Progenitor cell of endocrine pancreas (in vitro differentiated cells): ENCODE results near the gene TSPO2. TPM values are rescaled to one million over a fixed set of nuclear protein-coding genes. Genes with fewer than 3 reads are reported as not detected.

Experiments
- DNase-seq: peaks from one replicate; pipeline ENCODE4 v3.0.0; 2021; ENCODE audit warnings: low spot score; ENCODE audit not compliant: unreplicated experiment
- H3K27ac Mint-ChIP-seq: 2 replicates; pipeline ENCODE4 v1.8.0; 2021; ENCODE audit warnings: mild to moderate bottlenecking, moderate library complexity, mixed read lengths
- H3K27me3 Mint-ChIP-seq: 2 replicates; pipeline ENCODE4 v1.8.0; 2021; ENCODE audit warnings: mixed read lengths
- H3K36me3 Mint-ChIP-seq: 2 replicates; pipeline ENCODE4 v1.8.0; 2022; ENCODE audit warnings: mixed read lengths; ENCODE audit not compliant: insufficient read depth
- H3K4me1 Mint-ChIP-seq: 2 replicates; pipeline ENCODE4 v1.8.0; 2021; ENCODE audit warnings: low read depth, mixed read lengths
- H3K4me3 Mint-ChIP-seq: 2 replicates; pipeline ENCODE4 v1.8.0; 2021; ENCODE audit warnings: low read depth, mild to moderate bottlenecking, moderate library complexity, mixed read lengths
- H3K9me3 Mint-ChIP-seq: 2 replicates; pipeline ENCODE4 v1.8.0; 2021; ENCODE audit warnings: low read depth, mixed read lengths
- total RNA-seq: library from RNA; stranded (reverse); gene quantifications from 2 replicates; pipeline ENCODE4 v1.2.1, GENCODE V29; 2021
- TF ChIP-seq, protein P1 (sequence below): fragments of 200-600 bp; sonication (generic); IDR thresholded peaks from one replicate; pipeline ENCODE4 v1.5.0; 2021; ENCODE audit warnings: antibody characterized with exemption, mild to moderate bottlenecking; ENCODE audit not compliant: unreplicated experiment

TSPO2 gene
- total RNA-seq, 1 donor from 2014 or later, result not detected

DNA sequence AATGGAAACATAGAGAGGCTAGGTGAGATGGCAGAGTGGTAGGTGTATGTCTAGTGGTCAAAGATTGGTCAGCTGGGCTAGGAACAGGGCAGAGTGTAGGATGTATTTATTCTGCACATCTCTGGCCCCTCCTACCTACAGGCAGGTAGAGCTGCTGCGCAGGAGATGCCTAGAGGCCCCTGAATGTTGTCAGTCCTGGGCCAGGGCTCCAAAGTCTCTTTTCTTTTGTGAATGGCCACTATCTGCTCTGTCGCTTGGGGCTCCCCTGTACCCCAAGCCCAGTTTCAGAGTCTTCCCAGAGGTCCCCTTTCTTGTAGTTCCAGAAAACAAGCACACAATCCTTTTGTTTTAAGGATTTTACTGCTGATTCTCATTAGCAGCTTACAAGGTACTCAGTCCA, 5.0 kb downstream of the TSPO2 start:
- peaks cover 57% of the 10 kb centered on the region for H3K4me1 Mint-ChIP-seq
- DNase-seq, result no peak
- no peaks in the 10 kb centered on the region for H3K9me3 Mint-ChIP-seq
- TF ChIP-seq, protein P1, sequence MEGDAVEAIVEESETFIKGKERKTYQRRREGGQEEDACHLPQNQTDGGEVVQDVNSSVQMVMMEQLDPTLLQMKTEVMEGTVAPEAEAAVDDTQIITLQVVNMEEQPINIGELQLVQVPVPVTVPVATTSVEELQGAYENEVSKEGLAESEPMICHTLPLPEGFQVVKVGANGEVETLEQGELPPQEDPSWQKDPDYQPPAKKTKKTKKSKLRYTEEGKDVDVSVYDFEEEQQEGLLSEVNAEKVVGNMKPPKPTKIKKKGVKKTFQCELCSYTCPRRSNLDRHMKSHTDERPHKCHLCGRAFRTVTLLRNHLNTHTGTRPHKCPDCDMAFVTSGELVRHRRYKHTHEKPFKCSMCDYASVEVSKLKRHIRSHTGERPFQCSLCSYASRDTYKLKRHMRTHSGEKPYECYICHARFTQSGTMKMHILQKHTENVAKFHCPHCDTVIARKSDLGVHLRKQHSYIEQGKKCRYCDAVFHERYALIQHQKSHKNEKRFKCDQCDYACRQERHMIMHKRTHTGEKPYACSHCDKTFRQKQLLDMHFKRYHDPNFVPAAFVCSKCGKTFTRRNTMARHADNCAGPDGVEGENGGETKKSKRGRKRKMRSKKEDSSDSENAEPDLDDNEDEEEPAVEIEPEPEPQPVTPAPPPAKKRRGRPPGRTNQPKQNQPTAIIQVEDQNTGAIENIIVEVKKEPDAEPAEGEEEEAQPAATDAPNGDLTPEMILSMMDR, result no peak
- H3K36me3 Mint-ChIP-seq, result no peaks in the 10 kb centered on the region
- no peak overlapping the region for H3K27ac Mint-ChIP-seq
- no peak overlapping the region for H3K4me3 Mint-ChIP-seq
- no peaks in the 10 kb centered on the region for H3K27me3 Mint-ChIP-seq

DNA sequence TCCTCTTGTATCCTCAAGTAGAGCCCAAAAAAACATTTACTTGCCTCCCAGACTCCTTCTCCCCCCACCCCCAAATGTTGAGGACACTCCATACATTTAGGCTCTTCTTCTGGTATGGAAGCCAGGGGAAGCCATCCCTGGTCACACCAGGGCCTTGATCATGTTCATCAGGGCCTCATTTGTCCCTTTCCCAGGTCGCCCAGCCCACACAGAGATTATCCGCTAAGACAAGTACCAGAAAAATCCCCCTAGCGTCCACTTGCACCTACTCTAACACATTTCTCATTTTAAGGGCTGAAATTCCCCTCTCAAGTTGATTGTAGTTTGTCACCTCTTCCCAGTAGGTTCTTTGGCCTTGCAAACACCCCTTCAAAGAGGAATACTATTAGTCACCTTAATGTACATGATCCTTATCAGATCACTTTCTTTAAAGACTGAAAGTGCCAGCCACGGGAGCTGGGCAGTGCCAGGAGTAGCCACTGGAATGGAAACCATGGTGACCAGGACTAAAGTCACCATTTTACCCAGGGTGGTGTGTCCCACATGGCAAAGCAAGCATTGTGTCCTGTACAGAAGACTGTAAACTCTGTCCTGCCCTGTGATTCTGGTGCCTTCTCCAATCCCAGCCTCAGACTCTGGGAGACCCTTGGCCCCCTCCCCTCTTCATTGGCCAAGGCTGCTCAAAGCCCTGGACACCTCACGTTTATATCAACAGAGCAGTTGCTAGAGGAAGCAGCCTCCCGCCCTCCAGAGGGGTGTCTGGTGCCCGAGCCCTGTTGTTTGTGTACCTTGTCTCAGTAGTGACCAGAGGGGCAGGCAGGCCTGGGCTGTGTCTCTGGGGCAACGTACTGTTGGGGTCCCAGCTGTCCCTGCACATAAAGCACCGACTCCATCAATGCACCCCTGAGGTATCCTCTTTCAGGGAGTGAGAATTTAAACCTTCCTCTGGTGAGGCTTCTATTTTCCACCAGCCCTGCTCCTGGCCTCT, 5.8 kb downstream of the TSPO2 start:
- no peak for DNase-seq
- H3K27ac Mint-ChIP-seq, result peak overlapping the region; percentile 31
- H3K36me3 Mint-ChIP-seq, result no peaks in the 10 kb centered on the region
- TF ChIP-seq, protein P1, result no peak
- peaks cover 62% of the 10 kb centered on the region for H3K4me1 Mint-ChIP-seq
- H3K4me3 Mint-ChIP-seq, result no peak overlapping the region
- no peaks in the 10 kb centered on the region for H3K9me3 Mint-ChIP-seq
- no peaks in the 10 kb centered on the region for H3K27me3 Mint-ChIP-seq

DNA sequence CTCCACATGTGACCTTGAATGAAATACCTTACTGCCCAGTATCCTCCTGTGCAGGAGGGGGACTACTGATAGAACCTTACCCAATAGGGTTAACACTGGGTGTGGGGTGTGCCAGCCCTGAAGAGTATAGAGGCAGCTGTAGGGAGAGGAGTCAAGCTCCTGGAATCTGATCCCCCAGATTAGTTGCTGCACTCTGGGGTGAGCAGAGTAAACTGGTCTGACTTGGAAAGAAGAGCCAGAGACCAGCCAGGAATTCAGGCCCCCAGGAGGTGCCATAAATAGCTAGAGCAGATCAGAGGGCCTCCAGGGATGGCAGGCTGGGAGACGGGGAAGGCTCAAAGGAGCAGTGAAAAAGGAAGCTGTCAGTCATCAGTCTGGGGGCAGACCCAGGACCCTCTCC, 7.3 kb downstream of the TSPO2 start:
- Mint-ChIP-seq H3K9me3 (no peaks in the 10 kb centered on the region), H3K36me3 (no peaks in the 10 kb centered on the region), H3K27ac (no peak overlapping the region), H3K4me1 (peaks cover 66% of the 10 kb centered on the region), H3K4me3 (no peak overlapping the region), H3K27me3 (no peaks in the 10 kb centered on the region)
- TF ChIP-seq, protein P1, result no peak
- no peak for DNase-seq

DNA sequence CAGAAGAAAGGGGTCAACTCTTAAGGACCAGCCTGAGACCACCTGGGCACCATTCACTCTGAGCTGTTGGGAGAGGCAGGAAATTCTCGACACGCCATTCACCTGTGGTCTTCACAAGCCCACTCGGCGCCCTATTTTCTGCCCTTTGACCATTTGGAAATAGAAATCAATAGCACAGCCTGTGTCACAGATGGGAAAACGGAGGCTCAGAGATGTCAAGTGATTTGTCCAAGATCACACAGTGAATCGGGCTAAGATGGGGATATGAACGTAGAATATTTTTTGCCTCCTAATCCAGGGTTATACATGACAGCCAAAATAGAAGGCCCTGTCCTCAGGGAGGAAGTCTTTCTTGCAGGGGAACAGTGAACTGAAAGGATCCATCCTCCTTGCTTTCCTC, 7.7 kb downstream of the TSPO2 start:
- no peak for DNase-seq
- TF ChIP-seq, protein P1, result no peak
- Mint-ChIP-seq H3K9me3 (no peaks in the 10 kb centered on the region), H3K4me1 (peaks cover 70% of the 10 kb centered on the region), H3K27ac (peak overlapping the region; percentile 30), H3K36me3 (no peaks in the 10 kb centered on the region), H3K27me3 (no peaks in the 10 kb centered on the region), H3K4me3 (no peak overlapping the region)

DNA sequence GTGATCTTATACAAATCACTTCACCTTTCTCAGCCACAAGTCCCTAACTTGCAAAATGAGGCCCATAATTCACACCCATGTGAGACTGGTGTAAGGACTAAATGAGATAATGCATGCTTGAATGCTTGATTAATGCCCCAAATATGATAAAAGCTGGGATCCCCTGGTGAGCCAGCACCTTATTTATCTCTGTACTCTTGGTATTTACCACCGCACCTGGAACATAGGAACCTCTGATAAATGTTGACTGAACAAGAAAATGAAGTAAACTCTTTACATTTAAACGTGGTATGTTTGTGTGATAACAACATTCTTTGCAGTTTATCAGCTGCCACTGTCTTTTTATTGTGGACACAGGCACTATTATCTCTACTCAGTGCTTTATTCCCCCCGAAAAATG, 8.3 kb downstream of the TSPO2 start:
- no peaks in the 10 kb centered on the region for H3K27me3 Mint-ChIP-seq
- H3K4me1 Mint-ChIP-seq, result peaks cover 71% of the 10 kb centered on the region
- TF ChIP-seq, protein P1, result no peak
- H3K27ac Mint-ChIP-seq, result no peak overlapping the region
- H3K9me3 Mint-ChIP-seq, result no peaks in the 10 kb centered on the region
- H3K36me3 Mint-ChIP-seq, result no peaks in the 10 kb centered on the region
- no peak for DNase-seq
- no peak overlapping the region for H3K4me3 Mint-ChIP-seq
